ENCODE results near the gene PAXX. TPM values are rescaled to one million over a fixed set of nuclear protein-coding genes. Genes with fewer than 3 reads are reported as not detected.

Gene PAXX
- total and polyA plus RNA-seq, 2 donors (not counting 1 experiment from before 2014, with no cell fraction given) = 6.1 to 13.7 TPM

DNA sequence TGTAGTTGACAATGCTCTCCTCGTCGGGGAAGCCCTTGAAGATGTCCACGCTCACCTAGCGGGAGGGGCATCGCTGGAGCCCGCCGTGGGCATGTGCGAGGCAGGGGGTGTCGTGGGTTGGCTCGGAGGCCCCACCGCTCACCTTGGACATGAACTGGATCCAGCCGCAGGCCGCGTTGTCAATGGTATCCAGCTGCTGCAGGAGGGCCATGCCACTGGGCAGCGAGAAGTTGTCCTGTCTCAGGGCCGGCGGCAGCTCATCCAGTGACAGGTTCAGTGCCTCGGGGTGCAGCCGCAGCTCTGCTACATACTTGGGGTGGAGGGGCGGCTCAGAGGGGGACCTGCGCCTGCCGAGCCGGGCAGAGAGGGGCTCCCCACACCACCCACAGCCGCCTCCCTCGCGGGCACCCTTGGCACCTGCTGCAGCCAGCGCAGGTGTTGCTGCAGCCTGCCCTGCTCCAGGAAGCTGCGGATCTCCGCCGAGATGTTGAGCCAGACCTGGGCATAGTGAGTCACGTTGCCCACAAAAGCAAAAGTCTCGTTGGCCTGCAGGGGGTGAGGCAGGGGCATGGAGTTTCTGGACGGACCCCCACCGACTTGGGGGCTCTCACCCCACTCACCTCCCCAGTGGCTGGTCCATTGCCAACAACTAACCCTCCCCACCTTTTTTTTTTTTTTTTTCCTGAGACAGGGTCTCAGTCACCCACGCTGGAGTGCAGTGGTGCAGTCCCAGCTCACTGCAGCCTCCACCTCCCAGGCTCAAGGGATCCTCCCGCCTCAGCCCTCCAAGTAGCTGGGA lies 26.7 kb downstream of the PAXX start:
- DNase-seq (ENCODE audit: low read depth in 2 of 2) = no peak
- no peak overlapping the region for H3K4me2 ChIP-seq (ENCODE audit: extremely low read depth, insufficient read depth, low read length)
- H3K4me1 ChIP-seq (ENCODE audit: control insufficient read depth, extremely low read depth, insufficient read depth, low read length) = no peaks in the 10 kb centered on the region
- no peaks in the 10 kb centered on the region for H3K9me3 ChIP-seq (ENCODE audit: control insufficient read depth, insufficient read depth, low read depth, low read length)
- H3K79me2 ChIP-seq (ENCODE audit: control insufficient read depth, insufficient read depth, low read length) = no peaks in the 10 kb centered on the region
- no peak overlapping the region for H3K9ac ChIP-seq (ENCODE audit: insufficient read depth, low read length)
- no peak overlapping the region for H3K27ac ChIP-seq (ENCODE audit: insufficient read depth, low read length)
- no peak overlapping the region for H2AFZ ChIP-seq (ENCODE audit: low read length)
- peaks cover 10% of the 10 kb centered on the region for H3K36me3 ChIP-seq (ENCODE audit: control insufficient read depth, insufficient read depth, low read length)
- no peak overlapping the region for H3K4me3 ChIP-seq (replicated peaks in 1 of 4; ENCODE audit: control extremely low read depth in 1 of 4, insufficient read depth in 1 of 4, low read depth in 3 of 4, low read length in 4 of 4)
- H4K20me1 ChIP-seq (ENCODE audit: control insufficient read depth, extremely low read depth, insufficient read depth, low read length) = no peaks in the 10 kb centered on the region
- no peaks in the 10 kb centered on the region for H3K27me3 ChIP-seq (ENCODE audit: control insufficient read depth, insufficient read depth, low read length)
- TF ChIP-seq EZH2 (IDR thresholded peaks at IDR 0.05; ENCODE audit: low read length, missing control alignments) = no peak
- TF ChIP-seq, protein P1, sequence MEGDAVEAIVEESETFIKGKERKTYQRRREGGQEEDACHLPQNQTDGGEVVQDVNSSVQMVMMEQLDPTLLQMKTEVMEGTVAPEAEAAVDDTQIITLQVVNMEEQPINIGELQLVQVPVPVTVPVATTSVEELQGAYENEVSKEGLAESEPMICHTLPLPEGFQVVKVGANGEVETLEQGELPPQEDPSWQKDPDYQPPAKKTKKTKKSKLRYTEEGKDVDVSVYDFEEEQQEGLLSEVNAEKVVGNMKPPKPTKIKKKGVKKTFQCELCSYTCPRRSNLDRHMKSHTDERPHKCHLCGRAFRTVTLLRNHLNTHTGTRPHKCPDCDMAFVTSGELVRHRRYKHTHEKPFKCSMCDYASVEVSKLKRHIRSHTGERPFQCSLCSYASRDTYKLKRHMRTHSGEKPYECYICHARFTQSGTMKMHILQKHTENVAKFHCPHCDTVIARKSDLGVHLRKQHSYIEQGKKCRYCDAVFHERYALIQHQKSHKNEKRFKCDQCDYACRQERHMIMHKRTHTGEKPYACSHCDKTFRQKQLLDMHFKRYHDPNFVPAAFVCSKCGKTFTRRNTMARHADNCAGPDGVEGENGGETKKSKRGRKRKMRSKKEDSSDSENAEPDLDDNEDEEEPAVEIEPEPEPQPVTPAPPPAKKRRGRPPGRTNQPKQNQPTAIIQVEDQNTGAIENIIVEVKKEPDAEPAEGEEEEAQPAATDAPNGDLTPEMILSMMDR (conservative IDR thresholded peaks at IDR 0.05 in 1 of 2, IDR thresholded peaks at IDR 0.05 in 1 of 2; ENCODE audit: low read depth in 1 of 2, low read length in 2 of 2) = no peak

DNA sequence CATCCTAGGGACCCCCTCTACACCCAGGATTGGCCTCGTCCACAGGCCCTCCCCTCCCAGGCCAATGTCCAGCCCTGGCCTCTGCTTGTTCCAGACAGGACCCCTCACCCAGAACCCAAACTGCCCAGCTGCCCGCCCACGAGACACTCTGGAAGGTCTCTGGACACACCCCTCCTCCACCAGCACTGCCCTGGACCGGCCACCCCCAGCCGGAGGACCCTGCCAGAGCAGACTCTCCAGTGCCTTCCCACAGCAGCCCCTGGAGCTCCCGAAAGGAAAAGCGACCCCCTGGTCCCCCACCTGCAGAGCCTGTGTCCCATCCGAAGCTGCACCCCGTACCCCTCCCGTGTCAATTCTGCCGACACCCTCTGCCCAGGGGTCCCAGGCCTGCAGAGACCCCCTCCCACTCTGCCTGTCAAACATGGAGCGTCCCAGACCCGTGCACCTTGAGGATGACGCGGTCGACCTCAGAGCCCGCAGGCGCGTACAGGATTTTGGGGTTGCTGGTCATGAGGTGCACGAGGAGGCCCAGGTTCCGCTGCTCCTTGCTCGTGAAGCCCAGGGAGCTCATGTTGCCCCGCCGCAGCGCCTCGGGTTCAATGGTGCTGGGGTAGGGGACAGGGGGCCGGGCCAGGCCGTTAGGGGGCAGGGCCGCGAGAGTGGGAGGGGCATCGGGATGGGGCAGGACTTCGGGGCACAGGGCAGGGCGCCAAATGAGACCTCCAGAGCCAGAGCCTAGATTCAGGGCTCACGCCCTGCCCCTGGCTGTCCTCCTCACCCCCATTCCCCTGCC lies 27.9 kb downstream of the PAXX start:
- peaks cover 10% of the 10 kb centered on the region for H3K36me3 ChIP-seq (ENCODE audit: control insufficient read depth, insufficient read depth, low read length)
- H3K79me2 ChIP-seq (ENCODE audit: control insufficient read depth, insufficient read depth, low read length) = no peaks in the 10 kb centered on the region
- H3K27ac ChIP-seq (ENCODE audit: insufficient read depth, low read length) = no peak overlapping the region
- H2AFZ ChIP-seq (ENCODE audit: low read length) = no peak overlapping the region
- no peak overlapping the region for H3K9ac ChIP-seq (ENCODE audit: insufficient read depth, low read length)
- no peak overlapping the region for H3K4me3 ChIP-seq (replicated peaks in 1 of 4; ENCODE audit: control extremely low read depth in 1 of 4, insufficient read depth in 1 of 4, low read depth in 3 of 4, low read length in 4 of 4)
- H3K4me1 ChIP-seq (ENCODE audit: control insufficient read depth, extremely low read depth, insufficient read depth, low read length) = no peaks in the 10 kb centered on the region
- H3K27me3 ChIP-seq (ENCODE audit: control insufficient read depth, insufficient read depth, low read length) = no peaks in the 10 kb centered on the region
- no peak overlapping the region for H3K4me2 ChIP-seq (ENCODE audit: extremely low read depth, insufficient read depth, low read length)
- H3K9me3 ChIP-seq (ENCODE audit: control insufficient read depth, insufficient read depth, low read depth, low read length) = no peaks in the 10 kb centered on the region
- no peak for DNase-seq (ENCODE audit: low read depth in 2 of 2)
- no peaks in the 10 kb centered on the region for H4K20me1 ChIP-seq (ENCODE audit: control insufficient read depth, extremely low read depth, insufficient read depth, low read length)
- no peak for TF ChIP-seq EZH2 (IDR thresholded peaks at IDR 0.05; ENCODE audit: low read length, missing control alignments)
- TF ChIP-seq, protein P1 (conservative IDR thresholded peaks at IDR 0.05 in 1 of 2, IDR thresholded peaks at IDR 0.05 in 1 of 2; ENCODE audit: low read depth in 1 of 2, low read length in 2 of 2) = no peak

DNA sequence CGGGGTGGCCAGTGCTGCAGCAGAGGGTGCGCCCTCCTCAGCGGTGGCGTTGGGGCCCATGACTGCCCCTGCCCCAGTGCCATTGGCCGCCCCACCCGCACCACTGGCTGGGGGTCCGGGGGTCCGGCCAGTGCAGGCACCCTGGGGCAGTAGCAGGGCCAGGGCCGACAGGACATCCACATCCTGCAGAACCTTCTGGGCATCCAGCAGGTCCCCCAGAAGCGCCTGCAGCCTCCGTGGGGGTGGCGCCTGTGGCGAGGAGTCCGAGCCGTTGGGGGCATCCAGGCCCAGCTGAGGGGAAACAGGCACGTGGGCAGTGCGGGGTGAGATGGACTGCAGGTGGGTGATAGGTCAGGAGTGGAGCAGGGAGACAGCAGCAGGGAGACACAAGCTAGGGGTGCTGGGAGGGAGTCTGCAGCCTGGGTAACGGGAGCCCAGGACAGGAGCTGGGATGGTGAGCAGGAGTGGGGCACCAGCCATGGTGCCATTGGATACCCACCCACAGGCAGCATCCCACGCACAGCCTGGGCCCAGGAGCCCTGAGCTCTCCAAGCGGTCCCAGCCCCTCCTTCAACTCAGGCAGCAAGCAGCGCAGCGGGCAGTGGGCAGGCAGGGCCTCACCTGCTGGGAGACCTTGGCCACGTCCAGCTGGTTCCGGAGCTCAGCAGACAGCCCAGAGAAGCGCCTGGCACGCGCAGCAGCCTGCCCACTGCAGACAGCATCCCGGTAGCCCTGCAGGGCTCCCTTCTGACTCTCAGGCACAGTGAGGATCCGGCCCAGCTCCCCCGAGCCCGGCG lies 28.7 kb downstream of the PAXX start:
- H2AFZ ChIP-seq (ENCODE audit: low read length) = no peak overlapping the region
- no peaks in the 10 kb centered on the region for H4K20me1 ChIP-seq (ENCODE audit: control insufficient read depth, extremely low read depth, insufficient read depth, low read length)
- H3K9ac ChIP-seq (ENCODE audit: insufficient read depth, low read length) = no peak overlapping the region
- H3K4me3 ChIP-seq (replicated peaks in 1 of 4; ENCODE audit: control extremely low read depth in 1 of 4, insufficient read depth in 1 of 4, low read depth in 3 of 4, low read length in 4 of 4) = no peak overlapping the region
- no peaks in the 10 kb centered on the region for H3K4me1 ChIP-seq (ENCODE audit: control insufficient read depth, extremely low read depth, insufficient read depth, low read length)
- no peaks in the 10 kb centered on the region for H3K27me3 ChIP-seq (ENCODE audit: control insufficient read depth, insufficient read depth, low read length)
- no peak overlapping the region for H3K4me2 ChIP-seq (ENCODE audit: extremely low read depth, insufficient read depth, low read length)
- no peak for DNase-seq (ENCODE audit: low read depth in 2 of 2)
- TF ChIP-seq, protein P1 (conservative IDR thresholded peaks at IDR 0.05 in 1 of 2, IDR thresholded peaks at IDR 0.05 in 1 of 2; ENCODE audit: low read depth in 1 of 2, low read length in 2 of 2) = no peak
- no peak for TF ChIP-seq EZH2 (IDR thresholded peaks at IDR 0.05; ENCODE audit: low read length, missing control alignments)
- H3K9me3 ChIP-seq (ENCODE audit: control insufficient read depth, insufficient read depth, low read depth, low read length) = no peaks in the 10 kb centered on the region
- no peak overlapping the region for H3K27ac ChIP-seq (ENCODE audit: insufficient read depth, low read length)
- peaks cover 6% of the 10 kb centered on the region for H3K36me3 ChIP-seq (ENCODE audit: control insufficient read depth, insufficient read depth, low read length)
- H3K79me2 ChIP-seq (ENCODE audit: control insufficient read depth, insufficient read depth, low read length) = no peaks in the 10 kb centered on the region
